ENCODE results near the gene SLC38A1. TPM values are rescaled to one million over a fixed set of nuclear protein-coding genes. Genes with fewer than 3 reads are reported as not detected.

SLC38A1 gene
- total RNA-seq, 4 donors from 2014 or later: 14.8 to 48.5 (median 28.4) TPM

GRCh38 chr12:46148327-46149078 is 120.3 kb downstream of the SLC38A1 start:
- TF ChIP-seq CTCF (IDR thresholded peaks at IDR 0.05): no peak

GRCh38 chr12:46147144-46147543 is 121.7 kb downstream of the SLC38A1 start:
- ATAC-seq (ENCODE audit: low FRiP score): no peak
- no peak for TF ChIP-seq CTCF (IDR thresholded peaks at IDR 0.05)
- no peak for DNase-seq (ENCODE audit: low spot score)

More at GRCh38 chr12:46148327-46149078, 120.3 kb downstream of the SLC38A1 start:
- ATAC-seq (ENCODE audit: low FRiP score) (no peak), DNase-seq (ENCODE audit: low spot score) (no peak)

- DNase-seq (ENCODE audit: low spot score) (no peak), ATAC-seq (ENCODE audit: low FRiP score) (no peak)
- TF ChIP-seq CTCF (IDR thresholded peaks at IDR 0.05): no peak
Observed at GRCh38 chr12:46145881-46146280, 123.0 kb downstream of the SLC38A1 start.

GRCh38 chr12:46144433-46144832 is 124.4 kb downstream of the SLC38A1 start:
- no peak for TF ChIP-seq CTCF (IDR thresholded peaks at IDR 0.05)

GRCh38 chr12:46136249-46136648 is 132.6 kb downstream of the SLC38A1 start:
- ATAC-seq (ENCODE audit: low FRiP score): no peak
- no peak for TF ChIP-seq CTCF (IDR thresholded peaks at IDR 0.05)
- DNase-seq (ENCODE audit: low spot score): no peak

More at GRCh38 chr12:46144433-46144832, 124.4 kb downstream of the SLC38A1 start:
- DNase-seq (ENCODE audit: low spot score): no peak
- no peak for ATAC-seq (ENCODE audit: low FRiP score)

- DNase-seq (ENCODE audit: low spot score) (no peak), ATAC-seq (ENCODE audit: low FRiP score) (no peak)
- TF ChIP-seq CTCF (IDR thresholded peaks at IDR 0.05): no peak
Observed at GRCh38 chr12:46135750-46136149, 133.1 kb downstream of the SLC38A1 start.

- no peak for TF ChIP-seq CTCF (IDR thresholded peaks at IDR 0.05)
- DNase-seq (ENCODE audit: low spot score): no peak
- ATAC-seq (ENCODE audit: low FRiP score): no peak
Observed at GRCh38 chr12:46134852-46135251, 134.0 kb downstream of the SLC38A1 start.
